RWPE2 (cell line): Measurements from ENCODE around the gene SLC24A3.

ENCODE experiments used
- ATAC-seq: fragments of 200-7000 bp; cut with Tn5 transposase; 3 replicates; pipeline ENCODE4 v1.9.1; 2021; ENCODE audit warnings: low read depth
- DNase-seq: peaks from one replicate; pipeline ENCODE4 v3.0.0-alpha.2; 2020; ENCODE audit warnings: low spot score
- H3K27ac ChIP-seq: fragments of 450-650 bp; 2 replicates; pipeline ENCODE4 v1.5.1; 2017; ENCODE audit warnings: mild to moderate bottlenecking; ENCODE audit not compliant: poor library complexity, severe bottlenecking
- H3K27me3 ChIP-seq: fragments of 250-450 bp; sonication (Bioruptor Pico); 2 replicates; pipeline ENCODE4 v1.5.1; 2021; ENCODE audit warnings: mild to moderate bottlenecking, moderate library complexity; ENCODE audit not compliant: insufficient read depth, poor library complexity, severe bottlenecking
- H3K36me3 ChIP-seq: fragments of 250-450 bp; sonication (Bioruptor Pico); 2 replicates; pipeline ENCODE4 v1.5.1; 2020; ENCODE audit warnings: low read depth, mild to moderate bottlenecking, moderate library complexity
- H3K4me1 ChIP-seq: fragments of 250-450 bp; sonication (Bioruptor Pico); 2 replicates; pipeline ENCODE4 v1.5.1; 2021; ENCODE audit warnings: mild to moderate bottlenecking, moderate library complexity; ENCODE audit not compliant: insufficient read depth, poor library complexity, severe bottlenecking
- H3K4me3 ChIP-seq: fragments of 250-450 bp; sonication (Bioruptor Pico); 2 replicates; pipeline ENCODE4 v1.5.1; 2021; ENCODE audit warnings: mild to moderate bottlenecking, moderate library complexity; ENCODE audit not compliant: severe bottlenecking
- H3K9me3 ChIP-seq: fragments of 250-450 bp; sonication (Bioruptor Pico); 2 replicates; pipeline ENCODE4 v1.5.1; 2021; ENCODE audit warnings: mild to moderate bottlenecking, moderate library complexity; ENCODE audit not compliant: severe bottlenecking
- TF ChIP-seq, protein P1 (sequence below): fragments of 450-650 bp; IDR thresholded peaks from one replicate; pipeline ENCODE4 v1.5.1; 2017; ENCODE audit warnings: mild to moderate bottlenecking, moderate library complexity; ENCODE audit not compliant: poor library complexity, severe bottlenecking

The SLC24A3 gene

GRCh38 chr20:19387251-19387650, 174.8 kb downstream of the SLC24A3 start:
- peaks cover 4% of the 10 kb centered on the region for H3K27me3 ChIP-seq
- H3K36me3 ChIP-seq = no peaks in the 10 kb centered on the region
- no peak for ATAC-seq
- no peak overlapping the region for H3K27ac ChIP-seq
- peaks cover 2% of the 10 kb centered on the region for H3K9me3 ChIP-seq
- TF ChIP-seq, protein P1, sequence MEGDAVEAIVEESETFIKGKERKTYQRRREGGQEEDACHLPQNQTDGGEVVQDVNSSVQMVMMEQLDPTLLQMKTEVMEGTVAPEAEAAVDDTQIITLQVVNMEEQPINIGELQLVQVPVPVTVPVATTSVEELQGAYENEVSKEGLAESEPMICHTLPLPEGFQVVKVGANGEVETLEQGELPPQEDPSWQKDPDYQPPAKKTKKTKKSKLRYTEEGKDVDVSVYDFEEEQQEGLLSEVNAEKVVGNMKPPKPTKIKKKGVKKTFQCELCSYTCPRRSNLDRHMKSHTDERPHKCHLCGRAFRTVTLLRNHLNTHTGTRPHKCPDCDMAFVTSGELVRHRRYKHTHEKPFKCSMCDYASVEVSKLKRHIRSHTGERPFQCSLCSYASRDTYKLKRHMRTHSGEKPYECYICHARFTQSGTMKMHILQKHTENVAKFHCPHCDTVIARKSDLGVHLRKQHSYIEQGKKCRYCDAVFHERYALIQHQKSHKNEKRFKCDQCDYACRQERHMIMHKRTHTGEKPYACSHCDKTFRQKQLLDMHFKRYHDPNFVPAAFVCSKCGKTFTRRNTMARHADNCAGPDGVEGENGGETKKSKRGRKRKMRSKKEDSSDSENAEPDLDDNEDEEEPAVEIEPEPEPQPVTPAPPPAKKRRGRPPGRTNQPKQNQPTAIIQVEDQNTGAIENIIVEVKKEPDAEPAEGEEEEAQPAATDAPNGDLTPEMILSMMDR = no peak
- no peak overlapping the region for H3K4me3 ChIP-seq
- DNase-seq = no peak
- H3K4me1 ChIP-seq = no peaks in the 10 kb centered on the region

- DNase-seq = no peak
- TF ChIP-seq, protein P1 = no peak
These were observed 180.1 kb downstream of the SLC24A3 start for GRCh38 chr20:19392344-19393130.

DNA sequence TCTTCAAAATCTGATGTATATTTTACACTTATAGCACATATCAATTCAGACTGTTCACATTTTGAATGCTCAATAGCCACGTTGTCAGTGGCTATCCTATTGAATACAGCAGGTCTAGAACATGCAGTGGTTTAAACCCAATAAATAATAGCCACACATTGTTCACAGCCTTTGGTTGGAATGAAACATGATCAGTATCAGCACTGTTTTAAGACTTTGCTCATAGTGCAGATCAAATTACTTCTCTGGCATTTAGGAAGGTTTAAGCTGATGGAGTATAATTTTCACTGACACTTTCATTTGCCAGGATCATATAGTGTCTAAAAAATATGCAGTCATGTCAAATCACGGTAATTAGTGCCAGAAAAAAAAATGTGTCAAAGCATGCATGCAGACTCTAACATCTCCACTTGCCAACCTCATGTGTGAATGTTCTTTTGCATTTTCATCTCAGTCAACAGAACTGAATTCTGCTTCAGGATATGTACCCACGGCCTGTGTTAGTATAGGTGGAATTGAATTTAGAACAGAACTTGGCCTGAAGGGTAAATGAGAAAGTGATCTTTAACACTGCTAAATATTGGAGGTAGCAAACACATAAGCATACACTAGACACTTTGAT, 184.1 kb downstream of the SLC24A3 start:
- no peaks in the 10 kb centered on the region for H3K36me3 ChIP-seq

More at GRCh38 chr20:19392344-19393130, 180.1 kb downstream of the SLC24A3 start:
- H3K4me3 ChIP-seq = no peak overlapping the region
- H3K27me3 ChIP-seq = no peaks in the 10 kb centered on the region
- H3K4me1 ChIP-seq = no peaks in the 10 kb centered on the region
- H3K9me3 ChIP-seq = no peaks in the 10 kb centered on the region
- H3K36me3 ChIP-seq = no peaks in the 10 kb centered on the region
- no peak overlapping the region for H3K27ac ChIP-seq
- no peak for ATAC-seq

DNA sequence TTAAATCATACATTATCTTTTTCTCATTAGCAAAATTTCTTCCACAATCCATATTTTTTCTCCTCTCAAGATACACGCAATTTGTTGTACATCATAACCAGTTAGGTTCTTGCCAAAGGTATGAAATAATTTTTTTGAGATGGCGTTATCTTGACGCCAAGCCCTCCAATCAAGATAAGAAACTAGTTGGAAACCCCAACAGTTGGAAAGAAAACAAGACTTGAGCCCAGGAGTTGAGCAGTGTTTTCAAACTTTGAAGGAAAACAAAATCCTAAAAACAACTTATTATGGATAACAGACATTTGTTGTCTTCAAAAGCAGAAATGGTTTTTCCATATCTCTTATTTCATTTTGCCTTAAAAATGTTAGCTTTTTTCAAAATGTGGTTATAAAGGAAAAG, 184.8 kb downstream of the SLC24A3 start:
- no peak for ATAC-seq
- Histone ChIP-seq H3K4me3 (no peak overlapping the region), H3K27me3 (no peaks in the 10 kb centered on the region), H3K9me3 (peaks cover 4% of the 10 kb centered on the region), H3K27ac (no peak overlapping the region), H3K4me1 (no peaks in the 10 kb centered on the region), H3K36me3 (no peaks in the 10 kb centered on the region)
- no peak for DNase-seq
- TF ChIP-seq, protein P1 = no peak

More for the DNA sequence above, 184.1 kb downstream of the SLC24A3 start:
- no peak overlapping the region for H3K27ac ChIP-seq
- no peaks in the 10 kb centered on the region for H3K27me3 ChIP-seq
- DNase-seq (no peak), ATAC-seq (0 out of 3 replicates have a peak, but pooled peaks have one; percentile 12)
- TF ChIP-seq, protein P1 = no peak
- H3K9me3 ChIP-seq = peaks cover 4% of the 10 kb centered on the region
- no peak overlapping the region for H3K4me3 ChIP-seq
- H3K4me1 ChIP-seq = no peaks in the 10 kb centered on the region
